WERI-Rb-1 (cell line): ENCODE data around the gene MAML2.

Experiments
- DNase-seq: peaks from one replicate; pipeline ENCODE4 v3.0.0-alpha.2; 2020
- H3K27ac ChIP-seq: fragments of 250-450 bp; sonication (Bioruptor Pico); 2 replicates; pipeline ENCODE4 v1.5.1; 2020; ENCODE audit warnings: mild to moderate bottlenecking, moderate library complexity
- H3K27me3 ChIP-seq: fragments of 250-450 bp; sonication (Bioruptor Pico); 2 replicates; pipeline ENCODE4 v1.5.1; 2021; ENCODE audit warnings: mild to moderate bottlenecking, low read depth, moderate library complexity; ENCODE audit not compliant: insufficient read depth, severe bottlenecking
- H3K36me3 ChIP-seq: fragments of 250-450 bp; sonication (Bioruptor Pico); 2 replicates; pipeline ENCODE4 v1.5.1; 2020; ENCODE audit warnings: mild to moderate bottlenecking, moderate library complexity
- H3K4me3 ChIP-seq: 2 replicates; pipeline ENCODE4 v1.5.1; 2011; ENCODE audit warnings: low read depth, mild to moderate bottlenecking, control low read depth, low read length
- H3K9me3 ChIP-seq: fragments of 250-450 bp; sonication (Bioruptor Pico); 2 replicates; pipeline ENCODE4 v1.5.1; 2021; ENCODE audit warnings: mild to moderate bottlenecking, moderate library complexity; ENCODE audit not compliant: severe bottlenecking
- CTCF ChIP-seq: IDR thresholded peaks from 2 replicates; pipeline ENCODE4 v1.5.1; 2011; ENCODE audit warnings: low read depth, mild to moderate bottlenecking, control low read depth, inconsistent platforms, low read length

MAML2 gene

DNA sequence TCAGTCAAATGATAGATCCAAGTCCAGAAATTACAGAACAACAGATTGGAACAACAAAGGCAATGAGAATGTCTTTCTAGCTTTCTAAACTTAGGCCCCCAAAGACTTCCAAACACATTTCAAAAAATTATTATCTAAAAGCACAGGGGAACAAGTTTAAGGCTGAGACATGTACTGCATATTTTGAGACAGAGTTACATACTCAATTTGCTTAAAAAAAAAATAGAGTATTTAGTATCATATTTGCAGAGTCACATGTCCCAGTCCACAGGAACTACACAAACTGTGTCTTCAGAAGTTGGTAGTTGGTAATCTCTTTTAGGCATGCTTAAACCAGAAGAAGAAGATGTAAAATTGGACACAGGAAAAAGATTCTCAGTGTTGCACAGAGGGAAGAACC is 127.2 kb downstream of the MAML2 start:
- TF ChIP-seq CTCF, result no peak
- Histone ChIP-seq H3K27me3 (no peaks in the 10 kb centered on the region), H3K36me3 (no peaks in the 10 kb centered on the region), H3K4me3 (no peak overlapping the region), H3K9me3 (no peaks in the 10 kb centered on the region), H3K27ac (no peak overlapping the region)
- no peak for DNase-seq

DNA sequence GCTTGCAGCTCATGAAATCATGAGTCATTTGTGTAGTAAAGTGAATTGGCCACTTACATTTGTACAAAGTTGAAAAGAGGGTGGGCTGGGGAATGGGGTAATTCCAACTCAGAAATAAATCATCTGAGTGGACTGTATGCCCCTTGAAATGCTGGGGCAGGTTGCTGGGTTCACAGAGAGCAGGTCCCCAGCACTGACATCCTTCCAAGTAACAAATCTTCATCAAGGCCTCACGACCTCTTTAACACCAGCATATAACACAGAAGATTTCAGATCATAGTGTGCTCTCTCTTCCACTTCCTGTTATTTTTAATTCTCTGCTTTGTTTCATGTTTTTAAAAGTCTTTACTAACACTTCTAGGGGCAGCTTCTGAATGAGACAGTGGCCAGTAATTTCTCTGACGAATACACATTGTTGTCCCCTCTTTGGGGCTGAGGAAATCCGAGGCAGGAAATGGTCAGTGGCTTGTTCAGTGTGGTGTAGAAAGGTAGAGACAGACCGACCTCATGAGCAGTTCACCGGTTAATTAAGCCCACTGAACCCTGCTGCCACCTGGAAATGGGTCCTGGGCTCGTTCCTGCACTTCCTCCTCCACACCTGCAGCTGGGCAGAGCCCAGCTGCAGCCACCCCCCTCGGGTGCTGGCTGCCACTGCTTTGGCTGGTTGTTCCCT is 127.7 kb downstream of the MAML2 start:
- Histone ChIP-seq H3K9me3 (no peaks in the 10 kb centered on the region), H3K27me3 (no peaks in the 10 kb centered on the region), H3K27ac (no peak overlapping the region), H3K36me3 (no peaks in the 10 kb centered on the region), H3K4me3 (no peak overlapping the region)
- no peak for TF ChIP-seq CTCF
- DNase-seq, result no peak

GRCh38 chr11:96214777-96215109 is 128.3 kb downstream of the MAML2 start:
- H3K27me3 ChIP-seq, result no peaks in the 10 kb centered on the region
- H3K4me3 ChIP-seq, result no peak overlapping the region
- DNase-seq, result no peak
- H3K27ac ChIP-seq, result no peak overlapping the region
- no peak for TF ChIP-seq CTCF
- no peaks in the 10 kb centered on the region for H3K9me3 ChIP-seq
- H3K36me3 ChIP-seq, result no peaks in the 10 kb centered on the region

GRCh38 chr11:96213500-96213899 is 129.5 kb downstream of the MAML2 start:
- Histone ChIP-seq H3K27ac (no peak overlapping the region), H3K36me3 (no peaks in the 10 kb centered on the region), H3K9me3 (no peaks in the 10 kb centered on the region), H3K27me3 (no peaks in the 10 kb centered on the region), H3K4me3 (no peak overlapping the region)
- no peak for TF ChIP-seq CTCF
- DNase-seq, result no peak

GRCh38 chr11:96211436-96211835 is 131.6 kb downstream of the MAML2 start:
- Histone ChIP-seq H3K36me3 (no peaks in the 10 kb centered on the region), H3K9me3 (no peaks in the 10 kb centered on the region), H3K27ac (no peak overlapping the region), H3K4me3 (no peak overlapping the region), H3K27me3 (no peaks in the 10 kb centered on the region)
- no peak for DNase-seq
- no peak for TF ChIP-seq CTCF
